ENCODE measurements around the gene PDGFA.
"Not testable (repeated sequence)": the region's sequence is repeated elsewhere in the genome, so short reads cannot be mapped to it uniquely, and the experiment has no call there.

The PDGFA gene

DNA sequence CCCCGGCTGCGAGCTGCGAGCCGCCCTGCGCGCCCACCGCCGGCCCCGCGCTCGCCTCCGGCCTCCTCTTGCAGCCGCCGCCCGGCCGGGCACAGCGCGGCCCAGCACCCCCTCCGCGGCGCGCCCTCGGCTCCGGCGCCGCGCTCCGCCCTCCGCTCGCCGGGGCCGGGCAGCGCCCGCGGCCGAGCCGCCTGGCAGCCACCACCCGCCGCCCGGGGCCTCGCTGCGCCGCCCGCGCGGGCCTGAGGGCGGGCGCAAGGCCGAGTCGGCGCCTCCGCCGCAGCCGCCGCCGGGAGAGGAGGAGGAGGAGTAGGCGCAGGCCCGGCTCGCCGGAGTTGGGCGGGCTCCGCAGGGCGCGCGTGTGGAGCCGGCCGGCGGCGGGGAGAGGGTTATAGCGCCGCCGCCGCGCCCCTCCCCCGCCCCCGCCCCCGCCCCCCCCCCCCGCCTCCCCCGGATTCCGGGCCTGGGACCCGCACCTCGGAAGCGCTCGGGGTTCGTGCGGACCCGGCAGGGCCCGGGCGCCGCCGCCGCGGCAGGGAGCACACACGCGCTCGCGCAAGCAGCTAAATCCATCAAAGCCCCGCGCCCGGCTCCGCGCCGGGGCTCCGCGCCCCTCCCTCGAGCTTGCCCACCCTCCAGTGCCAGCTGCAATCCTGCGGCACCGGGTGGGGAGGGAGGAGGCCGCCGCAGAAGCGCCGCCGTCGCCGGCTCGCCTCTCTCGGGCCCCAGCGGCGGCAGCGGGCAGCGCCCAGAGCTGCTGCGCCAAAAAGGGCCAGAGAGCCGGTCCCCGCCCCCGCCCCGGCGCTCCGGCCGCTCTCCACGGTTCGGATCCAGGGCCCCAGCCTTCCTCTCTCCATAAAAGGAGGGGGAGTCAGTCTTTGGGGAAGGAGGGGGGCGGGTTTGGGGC, at the start of gene PDGFA:
PDGFA (minus strand) TSS at position 363 of the 907 bp plus-strand sequence. CDS start 845 bp downstream, outside the sequence.
- no peak for DNase-seq

DNA sequence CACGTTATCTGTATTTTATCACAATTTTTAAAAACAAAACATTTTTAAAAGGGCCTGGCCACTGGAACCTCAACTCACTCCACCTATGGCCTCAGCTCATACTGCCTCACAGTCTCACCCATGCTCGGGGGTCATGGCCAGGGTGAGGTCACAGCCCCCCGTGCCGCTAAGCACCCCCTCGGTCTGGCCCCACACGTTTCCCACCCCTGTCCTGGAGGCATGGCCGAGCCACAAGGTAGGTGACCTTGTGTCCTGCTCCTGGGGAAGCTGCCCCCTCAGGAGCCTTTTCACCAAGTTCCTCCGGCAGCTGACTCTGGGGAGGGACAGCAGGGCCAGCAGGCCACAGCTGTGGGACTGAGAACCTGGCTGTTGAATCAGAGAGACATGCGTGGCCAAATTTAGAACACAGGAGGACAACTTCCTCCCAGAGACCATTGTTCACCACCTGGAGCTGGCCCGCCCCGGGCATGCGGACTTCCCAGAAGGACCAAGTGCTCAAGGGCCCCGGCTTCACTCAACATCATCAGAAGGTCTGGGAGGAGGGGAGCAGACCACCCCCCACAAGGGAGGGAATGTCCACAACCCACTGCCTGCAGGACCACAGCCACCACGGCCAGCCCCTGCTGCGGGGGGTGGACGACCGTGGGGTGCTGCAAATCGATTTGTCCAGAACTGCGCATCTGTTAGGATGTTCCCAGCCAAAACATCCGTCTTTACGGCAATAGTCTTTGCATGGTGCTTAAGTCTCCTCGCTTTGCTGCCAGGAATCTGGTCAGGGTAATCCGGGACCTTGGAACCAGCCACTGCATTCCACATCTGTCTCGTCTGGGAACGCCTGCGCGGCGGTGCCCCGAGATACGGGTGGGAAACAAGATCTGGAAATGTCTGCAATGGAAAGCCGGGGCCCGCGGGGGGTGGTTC, 48.6 kb upstream of the PDGFA start:
- DNase-seq: no peak

DNA sequence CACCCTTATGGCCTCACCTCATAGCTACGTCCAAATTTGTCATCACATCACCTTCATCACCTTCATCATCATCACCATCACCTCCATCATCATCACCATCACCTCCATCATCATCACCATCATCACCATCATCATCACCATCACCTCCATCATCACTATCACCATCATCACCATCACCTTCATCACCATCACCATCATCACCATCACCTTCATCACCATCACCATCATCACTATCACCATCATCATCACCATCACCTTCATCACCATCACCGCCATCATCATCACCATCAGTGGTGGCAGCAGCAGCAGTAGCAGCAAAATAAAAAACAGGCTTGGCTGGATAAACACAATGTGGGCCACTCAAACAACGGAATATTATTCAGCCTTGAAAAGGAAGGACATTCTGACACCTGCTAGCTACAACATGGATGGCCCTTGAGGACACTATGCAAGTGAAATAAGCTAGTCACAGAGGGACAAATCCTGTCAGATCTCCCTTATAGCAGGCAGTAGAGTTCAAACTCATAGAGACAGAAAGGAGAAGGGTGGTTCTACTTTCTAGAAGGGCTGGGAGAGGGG, 47.7 kb upstream of the PDGFA start:
- DNase-seq: no peak

DNA sequence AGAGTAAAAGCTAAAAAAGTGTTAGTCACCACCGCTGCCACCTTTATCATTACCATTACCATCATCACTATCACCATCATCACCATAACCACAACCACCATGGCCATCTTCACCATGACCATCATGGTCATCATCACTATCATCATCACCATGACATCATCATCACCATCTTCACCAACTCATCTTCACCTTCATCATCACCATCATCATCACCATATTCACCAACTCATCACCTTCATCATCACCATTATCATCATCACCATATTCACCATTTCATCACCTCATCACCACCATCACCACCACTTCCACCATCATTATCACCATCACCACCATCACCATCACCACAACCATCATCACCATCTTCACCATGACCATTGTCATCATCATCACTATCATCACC, 46.5 kb upstream of the PDGFA start:
- DNase-seq: no peak

DNA sequence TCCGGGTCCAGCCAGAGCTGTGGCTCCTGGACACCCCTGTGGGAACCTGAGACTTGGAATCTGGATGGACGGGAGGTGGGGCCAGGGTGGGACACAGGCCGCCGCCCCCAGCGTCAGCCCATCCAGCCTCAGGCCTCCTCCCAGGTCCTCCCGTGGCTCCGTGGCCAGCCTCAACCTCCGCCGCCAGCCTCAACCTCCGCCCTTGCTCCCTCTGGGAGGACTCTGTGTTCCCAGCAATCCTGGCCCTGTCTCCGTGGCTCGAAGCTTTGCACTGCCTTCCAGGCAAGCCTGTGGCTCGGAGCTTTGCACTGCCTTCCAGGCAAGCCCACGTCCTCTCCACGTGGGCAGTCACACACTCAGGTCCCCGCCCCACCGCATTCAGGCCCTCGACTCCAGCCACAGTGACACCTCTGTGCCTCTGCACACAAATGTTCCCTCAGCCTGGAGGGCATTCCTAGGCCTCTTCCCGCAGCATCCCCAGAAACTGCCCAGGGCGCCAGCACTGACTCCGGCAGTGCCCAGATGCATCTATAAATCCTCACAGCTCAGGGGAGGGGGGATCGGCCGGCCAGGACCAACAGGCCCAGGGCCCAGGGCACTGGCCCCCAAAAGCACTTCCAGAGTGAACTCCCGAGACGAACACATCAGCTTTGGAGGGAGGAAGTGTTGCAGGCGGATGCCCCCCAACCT, 44.7 kb upstream of the PDGFA start:
- DNase-seq: no peak

DNA sequence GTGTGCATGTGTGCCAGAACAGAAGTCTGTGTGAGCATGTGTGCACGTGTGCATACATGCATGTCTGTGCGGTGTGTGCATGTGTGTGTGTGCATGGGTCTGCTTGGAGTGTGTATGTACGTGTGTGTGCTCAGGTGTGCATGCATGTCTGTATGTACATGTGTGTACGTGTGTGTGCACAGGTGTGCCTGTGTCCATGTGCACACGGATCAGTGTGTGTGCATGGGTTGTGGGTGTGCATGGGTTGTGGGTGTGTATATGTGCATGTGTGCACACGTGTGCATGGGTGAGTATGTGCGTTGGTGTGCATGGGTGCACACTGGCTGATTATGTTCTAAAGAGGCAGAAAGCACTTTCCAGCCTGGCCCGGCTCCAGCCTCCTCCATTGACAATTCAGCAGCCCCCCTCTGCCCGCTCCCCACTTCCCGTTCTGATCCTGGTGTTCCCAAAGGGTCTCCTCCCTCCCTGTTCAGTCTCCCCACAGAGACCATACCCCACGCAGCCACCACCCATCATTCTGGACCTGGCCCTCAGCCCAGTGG, 44.1 kb upstream of the PDGFA start:
- DNase-seq: no peak

DNA sequence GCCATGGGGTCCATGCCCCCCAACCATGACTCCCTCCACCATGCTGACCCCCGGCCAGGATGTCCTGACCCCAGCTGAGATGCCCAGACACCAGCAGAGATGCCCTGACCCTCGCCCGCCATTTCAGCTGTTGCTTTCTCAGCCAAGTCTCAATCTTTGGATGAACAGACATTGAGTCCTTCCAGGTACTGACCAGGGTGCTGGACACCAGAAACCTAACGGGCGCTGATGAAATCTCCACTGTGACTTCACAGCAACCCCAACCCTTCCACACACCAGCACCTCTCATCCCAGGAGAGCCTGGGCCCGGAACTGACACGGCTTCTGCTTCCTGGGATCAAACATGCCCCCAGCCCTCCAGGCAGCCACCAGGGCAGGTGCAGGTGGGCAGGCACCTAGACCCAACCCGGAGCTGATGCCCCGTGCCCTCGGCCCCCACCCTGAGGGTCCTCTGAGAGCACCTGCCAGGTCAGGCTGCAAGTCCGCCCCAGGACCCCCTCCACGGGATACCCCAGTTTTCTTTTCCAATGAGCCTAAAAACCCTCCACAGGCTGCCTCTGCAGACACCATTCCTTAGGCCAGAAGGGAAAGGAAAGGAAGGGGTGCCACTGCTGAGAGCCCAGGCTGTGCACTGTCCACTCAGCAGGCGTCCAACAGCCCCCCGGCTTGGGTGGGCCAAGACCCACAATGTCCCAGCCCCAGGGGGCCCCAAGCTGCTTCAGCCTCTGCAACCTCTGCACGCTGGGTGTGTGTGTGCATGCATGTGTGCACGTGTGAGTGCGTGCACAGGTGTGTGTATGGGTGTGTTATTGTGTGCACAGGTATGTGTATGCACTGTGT, 43.4 kb upstream of the PDGFA start:
- no peak for DNase-seq

DNA sequence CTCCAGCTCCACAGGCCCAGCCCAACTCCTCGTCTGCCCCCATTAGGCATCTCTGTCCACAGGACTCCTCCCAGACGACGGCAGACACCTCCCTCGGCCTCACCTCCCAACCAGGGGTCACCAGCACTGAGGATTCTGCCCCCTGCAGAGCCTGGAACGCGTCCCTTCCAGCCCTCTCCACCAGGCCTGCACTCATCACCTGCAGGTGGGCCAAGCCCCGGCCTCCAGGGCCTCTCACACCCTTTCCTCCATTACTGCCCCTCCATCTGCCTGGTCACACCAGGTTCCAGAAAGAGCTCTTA, 42.7 kb upstream of the PDGFA start:
- no peak for DNase-seq

DNA sequence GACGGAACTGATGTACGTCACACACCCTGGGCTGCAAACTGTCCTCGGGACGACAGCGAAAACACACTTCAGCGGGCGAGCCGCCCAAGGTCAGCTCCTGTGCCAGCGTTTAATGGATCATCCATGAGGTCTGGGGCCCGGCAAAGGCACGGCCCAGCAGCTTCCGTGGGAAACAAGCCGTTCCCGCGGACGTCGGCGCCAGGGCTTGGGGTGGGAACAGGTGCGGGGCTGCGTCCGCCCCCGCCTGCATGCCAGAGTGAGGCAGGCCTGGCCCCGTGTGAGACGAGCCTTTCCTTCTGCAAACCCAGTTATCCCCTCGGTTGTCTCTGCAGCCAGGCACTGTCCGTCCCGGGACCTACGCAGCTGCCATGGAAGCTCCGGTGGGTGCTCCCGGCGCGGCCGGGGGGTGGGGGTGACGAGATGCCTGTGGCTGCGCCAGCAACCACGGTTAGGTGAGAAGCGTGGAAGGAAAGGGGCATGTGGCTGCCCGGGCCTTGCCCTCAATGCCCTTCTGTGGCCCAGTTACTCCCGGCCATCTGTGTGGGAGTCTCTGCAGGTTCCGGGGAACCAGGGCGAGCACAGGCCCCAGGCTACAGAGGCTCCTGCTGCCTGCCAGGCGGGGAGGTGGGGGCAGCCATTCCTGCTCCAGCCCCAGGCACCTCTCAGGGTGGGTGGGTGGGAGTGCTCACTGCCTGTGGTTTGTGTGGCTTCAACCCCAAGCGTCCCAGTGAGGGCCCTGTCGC, 42.2 kb upstream of the PDGFA start:
- DNase-seq: no peak

DNA sequence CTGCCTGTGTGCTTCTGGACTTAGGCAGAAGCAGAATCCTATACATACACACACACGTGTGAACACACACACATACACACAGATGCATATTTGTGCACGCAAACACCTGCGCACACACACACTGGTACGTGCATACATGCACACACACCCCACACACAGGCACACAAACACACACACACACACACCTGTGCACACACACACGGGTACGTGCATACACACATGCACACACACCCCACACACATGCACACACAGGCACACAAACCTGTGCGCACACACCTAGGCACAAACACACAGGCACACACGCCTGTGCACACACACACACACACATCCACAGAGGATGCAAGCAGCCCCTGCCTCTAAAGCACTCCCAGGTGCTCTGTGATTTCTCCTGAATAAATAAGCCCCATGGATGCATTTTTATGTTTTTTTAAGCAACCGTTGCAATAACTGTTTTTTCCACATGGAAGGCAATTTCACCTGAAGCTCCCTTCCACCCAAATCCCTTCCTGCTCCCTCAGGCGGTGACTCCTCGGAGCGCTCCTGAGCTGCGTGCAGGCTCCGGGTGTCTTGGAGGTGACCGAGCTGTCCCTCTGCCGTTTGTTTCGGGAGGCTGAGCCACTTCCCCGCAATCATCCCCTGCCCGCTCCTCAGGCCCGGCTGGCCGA, 41.5 kb upstream of the PDGFA start:
- no peak for DNase-seq

DNA sequence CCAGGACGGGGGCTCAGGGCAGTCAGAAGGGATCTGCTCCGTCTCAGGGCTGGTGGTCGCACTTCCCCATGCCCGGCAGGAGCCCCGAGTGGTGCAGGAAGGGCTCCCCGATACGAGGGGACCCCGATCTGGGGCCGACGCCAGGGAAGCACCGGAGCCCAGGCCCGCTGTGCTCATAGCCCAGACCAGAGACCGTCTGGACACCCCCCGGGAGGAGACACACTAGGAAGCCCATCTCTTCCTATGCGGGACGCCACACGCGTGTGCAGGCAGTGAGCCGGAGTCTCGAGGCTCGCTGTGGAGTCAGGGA, 39.7 kb upstream of the PDGFA start:
- no peak for DNase-seq

DNA sequence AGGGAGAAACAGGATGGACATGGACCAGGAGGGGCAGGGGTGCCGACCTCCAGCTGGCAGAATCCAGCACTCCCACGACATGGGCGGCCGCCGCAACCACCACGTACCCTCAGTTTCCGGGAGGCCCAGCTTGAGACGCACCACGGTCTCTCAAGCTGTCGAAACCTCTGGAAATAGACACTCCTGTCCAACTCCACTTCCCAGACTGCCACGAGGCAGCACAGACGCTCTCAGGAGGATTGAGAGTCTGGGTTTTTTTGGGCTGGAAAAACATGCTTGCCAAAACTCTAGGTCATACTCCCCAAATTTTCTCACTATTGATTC, 37.9 kb upstream of the PDGFA start:
- DNase-seq: no peak

DNA sequence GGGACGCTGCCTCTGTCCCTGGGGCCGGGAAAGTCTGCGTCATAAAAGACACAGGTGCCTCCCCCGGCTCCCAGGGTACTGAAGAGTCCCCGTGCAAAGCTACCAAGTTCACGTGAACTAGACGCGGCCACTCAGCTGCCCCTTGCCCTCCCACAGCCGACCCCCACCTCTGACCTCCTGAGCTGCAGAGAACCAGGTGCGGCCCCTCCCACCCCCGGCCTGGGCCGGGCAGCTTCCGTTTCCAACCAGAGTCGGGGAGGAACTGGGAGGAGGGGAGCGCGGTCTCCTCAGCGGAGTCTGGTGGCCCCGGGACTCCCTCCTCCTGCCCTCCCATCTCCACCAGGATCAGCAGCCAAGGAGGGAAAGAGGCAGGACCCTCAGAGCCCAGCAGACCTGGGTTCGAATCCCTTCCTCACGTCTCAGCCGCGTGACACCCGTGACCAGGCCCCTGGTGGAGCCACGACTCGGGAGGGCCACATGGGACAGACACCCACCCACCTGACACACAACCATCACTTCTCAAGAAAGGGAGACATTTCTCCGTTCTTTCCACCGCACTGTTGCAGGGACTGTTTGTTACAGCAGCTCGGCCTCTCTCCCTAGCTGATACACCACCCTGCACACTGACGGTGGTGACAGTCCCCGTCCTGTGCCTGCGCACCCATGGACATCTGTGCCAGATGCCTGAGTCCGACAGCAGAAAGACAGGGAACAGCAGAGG, 37.4 kb upstream of the PDGFA start:
- no peak for DNase-seq

DNA sequence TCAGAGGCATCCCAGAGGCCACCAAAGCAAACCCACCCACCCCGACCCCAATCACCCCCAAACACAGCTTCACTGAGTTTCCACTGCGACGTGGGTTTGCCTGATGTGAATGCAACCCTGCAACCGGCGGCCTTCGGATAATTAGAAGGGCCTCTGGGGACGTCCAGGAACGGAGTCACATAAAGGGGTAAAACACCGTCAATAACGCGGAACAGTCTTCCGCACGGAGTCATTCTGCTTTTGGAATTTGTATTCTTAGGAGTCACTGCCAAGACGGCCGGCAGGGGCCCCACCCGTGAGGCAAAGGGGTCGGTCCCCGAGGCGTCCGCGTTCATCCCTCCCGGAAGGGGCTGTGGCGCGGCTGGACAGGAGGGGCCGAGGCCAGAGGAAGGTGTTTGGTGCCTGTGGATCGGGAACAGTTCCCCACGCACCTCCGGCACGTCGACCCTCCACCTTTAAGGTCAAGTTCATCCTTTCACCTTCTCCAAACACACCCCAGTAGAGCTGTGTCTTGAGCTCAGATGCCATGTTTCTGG, 36.7 kb upstream of the PDGFA start:
- DNase-seq: no peak

DNA sequence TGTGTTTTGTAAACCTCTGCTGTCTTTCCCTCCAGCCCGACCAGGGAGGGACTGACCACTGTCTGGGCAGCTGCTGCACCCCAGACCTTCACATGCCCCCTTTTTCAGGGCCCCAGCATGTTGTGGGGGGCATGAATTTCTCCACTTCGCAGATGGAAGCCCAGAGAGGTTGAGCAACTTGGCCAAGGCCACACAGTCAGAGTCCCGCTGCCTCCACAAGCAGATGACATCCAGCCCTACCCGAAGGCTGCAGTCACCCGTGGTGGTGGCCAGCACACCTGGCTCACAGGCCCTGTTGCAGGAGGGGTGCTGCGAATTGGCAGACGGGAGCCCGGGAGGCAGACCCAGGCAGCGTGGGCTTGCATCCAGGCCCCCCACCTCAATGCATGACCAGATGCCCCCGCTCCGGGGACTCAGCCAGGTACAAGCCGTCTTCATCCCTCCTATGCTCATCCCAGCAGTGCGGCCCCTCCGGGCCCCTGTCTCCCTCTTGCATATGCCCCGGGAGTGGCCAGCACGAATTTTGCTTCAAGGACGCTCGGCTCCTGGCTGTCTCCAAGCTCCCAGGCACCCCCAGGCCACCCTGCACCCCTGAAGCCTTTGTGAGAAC, 36.0 kb upstream of the PDGFA start:
- no peak for DNase-seq

DNA sequence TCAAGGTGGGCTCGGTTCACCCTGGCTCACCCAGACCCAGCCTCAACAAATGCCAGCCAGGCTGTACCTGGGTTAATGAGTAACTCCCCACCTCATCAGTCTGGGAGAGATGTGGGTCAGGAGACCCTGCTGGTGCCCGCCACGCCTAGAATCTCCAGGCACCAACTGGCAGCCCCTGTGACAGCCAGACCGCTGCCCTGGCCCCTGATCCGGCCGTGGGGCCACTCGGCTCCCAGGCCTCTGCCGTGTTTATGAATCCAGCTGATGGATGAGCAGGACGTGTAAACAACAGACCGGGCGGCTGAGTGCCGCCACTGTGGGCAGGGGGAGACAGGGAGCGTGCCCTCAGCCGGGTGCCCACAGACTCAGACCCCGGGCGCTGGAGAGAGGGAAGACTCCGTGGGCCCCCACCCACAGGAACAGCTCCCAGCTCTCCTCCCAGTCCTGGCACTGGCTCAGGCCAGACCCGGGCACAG, 34.0 kb upstream of the PDGFA start:
- no peak for DNase-seq

DNA sequence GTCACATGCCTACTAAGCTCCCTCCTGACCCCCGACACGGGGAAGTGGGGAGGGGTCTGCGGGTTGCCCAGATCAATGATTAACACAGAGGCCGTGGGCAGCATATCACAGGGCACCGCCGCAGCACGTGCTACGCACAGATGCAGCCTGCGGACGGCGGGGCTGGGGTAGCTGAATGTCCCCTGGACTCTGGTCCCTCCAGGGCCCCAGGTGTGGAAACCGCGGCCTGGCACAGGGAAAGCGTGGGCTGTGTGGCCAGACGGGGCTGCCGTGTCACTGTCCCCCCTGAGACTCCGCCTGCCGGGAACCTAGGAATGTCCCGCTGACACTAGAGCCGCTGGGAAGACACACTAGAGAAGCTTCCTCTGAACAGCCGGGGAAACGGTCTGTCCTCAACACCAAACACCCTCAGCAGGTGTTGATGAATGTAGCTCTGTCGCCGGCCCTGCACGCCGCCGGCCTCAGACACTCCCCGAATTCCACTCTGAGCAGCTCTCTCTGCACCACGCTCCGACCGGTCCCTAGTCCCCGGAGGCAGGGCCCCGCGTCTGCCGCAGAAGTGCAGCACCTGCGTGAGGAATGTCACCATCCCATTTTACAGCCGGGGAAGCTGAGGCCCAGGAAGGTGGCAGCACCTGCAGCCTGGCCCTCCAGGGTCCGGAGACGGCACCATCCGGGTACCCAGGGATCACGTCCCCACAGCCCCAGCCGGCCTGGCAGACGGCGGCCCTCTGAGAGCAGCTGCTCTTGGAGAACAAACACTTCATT, 33.4 kb upstream of the PDGFA start:
- no peak for DNase-seq

DNA sequence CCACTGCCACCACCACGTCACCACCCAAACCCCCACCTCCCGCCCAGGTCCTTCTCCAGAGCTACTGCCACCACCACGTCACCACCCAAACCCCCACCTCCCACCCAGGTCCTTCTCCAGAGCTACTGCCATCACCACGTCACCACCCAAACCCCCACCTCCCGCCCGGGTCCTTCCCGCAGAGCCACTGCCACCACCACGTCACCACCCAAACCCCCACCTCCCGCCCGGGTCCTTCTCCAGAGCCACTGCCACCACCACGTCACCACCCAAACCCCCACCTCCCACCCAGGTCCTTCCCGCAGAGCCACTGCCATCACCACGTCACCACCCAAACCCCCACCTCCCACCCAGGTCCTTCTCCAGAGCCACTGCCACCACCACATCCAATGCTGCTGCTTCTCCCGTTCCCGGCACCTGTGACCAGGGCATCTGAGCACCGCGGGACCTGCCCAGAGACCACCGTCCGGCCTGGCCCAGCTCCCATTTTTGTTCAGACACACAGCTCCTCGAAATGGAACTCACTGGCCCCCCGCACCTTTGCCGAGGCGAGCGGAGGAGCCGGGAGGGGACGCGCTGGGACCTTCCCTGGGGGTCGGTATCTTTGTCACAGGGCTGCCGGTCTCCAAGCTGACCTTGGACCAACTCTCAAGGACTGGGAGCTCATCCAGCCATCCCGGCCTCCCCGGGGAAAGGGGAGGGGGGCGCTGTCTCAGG, 32.7 kb upstream of the PDGFA start:
- DNase-seq: not testable (repeated sequence)

Measured in NCI-H446 treated with DMSO at 0.1 percent for 48 hours (cell line).